ENCODE results near the gene PIEZO1.

Gene PIEZO1

GRCh38 chr16:88701581-88702370, 83.2 kb downstream of the PIEZO1 start:
- no peak for TF ChIP-seq GATA1 (IDR thresholded peaks at IDR 0.05; ENCODE audit: low read depth, low read length)
- TF ChIP-seq POLR2A (IDR thresholded peaks at IDR 0.05; ENCODE audit: low read length) = no peak
- no peak for DNase-seq

GRCh38 chr16:88700636-88701482, 84.2 kb downstream of the PIEZO1 start:
- TF ChIP-seq GATA1 (IDR thresholded peaks at IDR 0.05; ENCODE audit: low read depth, low read length) = no peak

DNA sequence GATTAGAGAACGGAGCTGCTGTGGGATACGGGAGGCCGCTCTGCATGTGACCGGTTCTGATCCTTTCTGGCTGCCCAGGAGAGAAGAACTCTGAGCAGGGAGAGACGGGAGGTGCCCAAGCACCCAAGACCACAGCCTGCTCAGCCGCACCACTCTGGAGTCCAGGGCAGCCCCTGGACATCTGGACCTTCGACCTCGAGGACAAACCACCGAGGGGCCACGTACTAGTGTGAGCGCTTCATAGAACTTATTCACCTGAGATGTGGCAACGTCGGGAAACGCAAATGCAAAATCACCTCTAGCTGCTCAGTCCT, 84.7 kb downstream of the PIEZO1 start:
- TF ChIP-seq POLR2A (IDR thresholded peaks at IDR 0.05; ENCODE audit: low read length) (no peak), GATA1 (IDR thresholded peaks at IDR 0.05; ENCODE audit: low read depth, low read length) (no peak)

More at GRCh38 chr16:88700636-88701482, 84.2 kb downstream of the PIEZO1 start:
- peak; percentile 59 to 61 for DNase-seq

GRCh38 chr16:88699180-88699579, 85.8 kb downstream of the PIEZO1 start:
- DNase-seq = no peak
- no peak for TF ChIP-seq GATA1 (IDR thresholded peaks at IDR 0.05; ENCODE audit: low read depth, low read length)
- TF ChIP-seq POLR2A (IDR thresholded peaks at IDR 0.05; ENCODE audit: low read length) = no peak

More for the DNA sequence above, 84.7 kb downstream of the PIEZO1 start:
- no peak for DNase-seq

DNA sequence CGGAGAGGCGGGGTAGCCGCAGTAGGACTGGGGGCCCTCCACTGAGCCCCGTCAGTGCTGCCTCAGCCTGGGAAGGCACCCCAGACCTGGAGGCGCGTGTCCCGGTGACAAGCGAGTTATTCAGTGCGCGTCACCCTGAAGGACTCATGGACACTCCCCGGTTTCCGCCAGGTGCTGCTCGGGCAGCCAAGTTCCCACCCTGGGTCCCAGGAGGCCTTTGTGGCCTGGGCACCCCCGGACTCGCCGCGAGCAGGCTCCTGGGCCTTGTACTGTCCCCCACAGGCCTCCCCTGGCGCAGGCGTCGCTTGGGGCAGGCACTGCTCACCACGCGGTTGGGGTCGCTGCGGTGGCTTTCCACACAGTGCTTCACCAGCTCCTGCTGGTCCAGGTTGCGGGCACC, 86.4 kb downstream of the PIEZO1 start:
- no peak for DNase-seq
- TF ChIP-seq POLR2A (IDR thresholded peaks at IDR 0.05; ENCODE audit: low read length) = no peak
- no peak for TF ChIP-seq GATA1 (IDR thresholded peaks at IDR 0.05; ENCODE audit: low read depth, low read length)

GRCh38 chr16:88697831-88698615, 87.0 kb downstream of the PIEZO1 start:
- TF ChIP-seq GATA1 (IDR thresholded peaks at IDR 0.05; ENCODE audit: low read depth, low read length) = no peak
- TF ChIP-seq POLR2A (IDR thresholded peaks at IDR 0.05; ENCODE audit: low read length) = no peak
- DNase-seq = no peak

DNA sequence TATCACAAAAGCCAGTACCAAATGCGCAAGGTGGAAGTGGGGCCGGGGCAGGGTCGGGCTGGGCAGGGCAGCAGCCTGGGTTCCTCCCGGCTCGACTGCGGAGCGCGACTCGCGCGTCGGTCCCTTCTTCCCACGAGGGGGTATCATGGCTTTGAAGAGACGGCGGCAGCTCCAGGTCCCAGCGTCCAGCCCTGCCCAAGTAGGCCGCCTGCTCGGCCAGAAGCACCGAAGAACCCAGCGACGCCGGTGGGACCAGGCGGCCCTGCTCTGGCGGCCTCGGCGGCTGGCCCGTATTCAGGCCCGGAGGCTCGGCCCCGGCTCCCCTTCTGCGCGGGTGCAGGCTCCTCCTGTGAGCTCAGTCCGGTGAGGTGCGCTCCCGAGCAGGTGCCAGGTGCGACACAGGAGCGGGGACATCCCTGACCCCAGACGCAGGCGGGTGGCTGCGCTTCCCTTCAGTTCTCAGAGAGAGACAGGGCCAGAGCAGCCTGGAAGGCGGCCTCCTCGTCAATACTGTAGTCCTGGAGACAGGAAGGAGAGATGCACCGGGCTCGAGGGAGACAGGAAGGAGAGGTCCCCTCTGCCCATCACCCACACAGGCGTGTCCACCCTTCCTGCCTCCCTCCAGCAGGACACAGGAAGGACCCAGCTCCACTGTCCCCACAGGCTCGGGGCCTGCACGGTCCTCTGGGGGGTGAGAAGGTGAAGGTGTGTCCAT, 87.7 kb downstream of the PIEZO1 start:
- no peak for DNase-seq
- no peak for TF ChIP-seq GATA1 (IDR thresholded peaks at IDR 0.05; ENCODE audit: low read depth, low read length)
- TF ChIP-seq POLR2A (IDR thresholded peaks at IDR 0.05; ENCODE audit: low read length) = no peak

DNA sequence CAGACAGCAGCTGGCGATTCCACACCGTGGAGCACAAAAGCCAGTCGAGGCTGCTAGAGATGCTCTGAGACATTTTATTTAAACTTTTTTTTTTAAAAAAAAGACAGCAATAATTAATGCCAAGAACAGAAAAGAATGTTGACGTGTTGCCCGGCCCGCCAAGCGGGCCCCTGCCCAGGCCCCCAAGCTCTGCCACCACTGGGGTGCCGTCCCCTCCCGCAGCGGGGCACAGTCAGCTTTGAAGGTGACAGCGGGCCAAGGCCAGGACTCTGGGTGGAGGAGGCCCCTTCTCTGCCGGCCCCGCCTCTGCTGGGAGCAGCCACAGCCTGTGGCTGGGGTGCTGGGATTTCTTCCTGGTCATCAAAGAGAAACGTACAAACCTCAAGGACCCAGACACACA, 88.6 kb downstream of the PIEZO1 start:
- TF ChIP-seq GATA1 (IDR thresholded peaks at IDR 0.05; ENCODE audit: low read depth, low read length) (no peak), POLR2A (IDR thresholded peaks at IDR 0.05; ENCODE audit: low read length) (no peak)
- DNase-seq = no peak

DNA sequence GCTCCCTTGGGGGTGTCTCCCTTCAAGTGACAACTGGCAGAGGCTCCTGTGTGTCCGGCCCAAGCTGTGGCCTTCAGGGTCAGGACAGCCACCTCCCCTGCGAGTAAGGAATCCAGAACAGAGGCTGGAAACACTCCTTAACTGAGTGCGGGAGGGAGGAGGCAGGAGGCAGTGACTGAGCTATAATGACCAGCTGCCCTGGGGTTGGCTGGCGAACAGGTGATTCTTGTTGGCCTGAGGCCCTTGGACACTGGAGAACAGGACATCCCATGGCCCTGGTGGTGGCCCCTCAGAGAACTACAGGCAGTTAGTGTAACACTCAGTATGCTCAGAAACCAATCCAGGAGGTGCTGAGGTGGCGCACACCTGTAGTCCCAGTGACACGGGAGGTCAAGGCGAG, 89.3 kb downstream of the PIEZO1 start:
- TF ChIP-seq POLR2A (IDR thresholded peaks at IDR 0.05; ENCODE audit: low read length) = no peak
- TF ChIP-seq GATA1 (IDR thresholded peaks at IDR 0.05; ENCODE audit: low read depth, low read length) = no peak
- DNase-seq = no peak

- TF ChIP-seq POLR2A (IDR thresholded peaks at IDR 0.05; ENCODE audit: low read length) = no peak
- no peak for TF ChIP-seq GATA1 (IDR thresholded peaks at IDR 0.05; ENCODE audit: low read depth, low read length)
- no peak for DNase-seq
Measured at GRCh38 chr16:88695218-88695617, 89.8 kb downstream of the PIEZO1 start.

DNA sequence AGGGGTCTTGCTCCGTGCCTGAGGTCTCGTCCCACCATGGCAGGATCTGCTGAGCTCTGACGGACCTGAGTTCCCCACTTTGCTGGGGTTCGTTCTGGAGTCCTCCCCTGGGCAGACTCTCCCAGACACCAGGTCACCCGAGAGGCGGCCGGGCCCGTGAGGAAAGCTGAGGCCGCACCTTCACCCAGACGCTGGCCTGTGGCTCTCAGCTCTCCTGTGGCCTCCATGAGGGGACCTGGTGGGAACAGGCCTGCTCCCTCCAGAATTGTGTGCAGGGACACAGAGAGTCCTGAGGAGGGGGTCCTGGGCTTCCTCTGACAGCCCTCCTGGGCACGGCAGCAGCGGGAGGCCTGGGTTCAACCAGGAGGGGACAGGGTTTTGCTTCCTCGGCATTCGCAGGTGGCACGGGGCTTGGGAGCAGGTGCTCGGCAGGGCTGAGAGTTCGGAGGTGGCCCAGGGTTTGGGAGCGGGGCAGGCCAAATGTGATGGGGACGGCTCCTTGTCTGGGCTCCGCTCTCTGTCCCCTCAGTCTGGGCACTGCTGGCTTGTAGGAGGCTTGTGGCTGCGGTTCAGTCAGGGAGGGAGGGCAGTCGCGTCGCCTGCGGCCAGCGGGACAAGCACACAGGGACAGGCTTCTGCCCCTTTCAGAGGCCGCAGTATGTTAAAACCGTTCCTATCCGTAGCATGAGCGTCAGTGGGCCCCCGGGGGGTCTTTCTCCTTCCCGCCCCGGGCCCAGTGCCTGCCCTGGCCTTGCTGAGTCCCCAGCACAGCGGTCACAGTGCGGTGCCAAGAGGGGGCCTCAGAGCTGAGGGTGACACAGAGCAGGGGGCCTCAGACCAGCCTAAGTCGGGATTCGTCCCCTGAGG, 90.6 kb downstream of the PIEZO1 start:
- TF ChIP-seq GATA1 (IDR thresholded peaks at IDR 0.05; ENCODE audit: low read depth, low read length) (no peak), POLR2A (IDR thresholded peaks at IDR 0.05; ENCODE audit: low read length) (no peak)
- DNase-seq = no peak

DNA sequence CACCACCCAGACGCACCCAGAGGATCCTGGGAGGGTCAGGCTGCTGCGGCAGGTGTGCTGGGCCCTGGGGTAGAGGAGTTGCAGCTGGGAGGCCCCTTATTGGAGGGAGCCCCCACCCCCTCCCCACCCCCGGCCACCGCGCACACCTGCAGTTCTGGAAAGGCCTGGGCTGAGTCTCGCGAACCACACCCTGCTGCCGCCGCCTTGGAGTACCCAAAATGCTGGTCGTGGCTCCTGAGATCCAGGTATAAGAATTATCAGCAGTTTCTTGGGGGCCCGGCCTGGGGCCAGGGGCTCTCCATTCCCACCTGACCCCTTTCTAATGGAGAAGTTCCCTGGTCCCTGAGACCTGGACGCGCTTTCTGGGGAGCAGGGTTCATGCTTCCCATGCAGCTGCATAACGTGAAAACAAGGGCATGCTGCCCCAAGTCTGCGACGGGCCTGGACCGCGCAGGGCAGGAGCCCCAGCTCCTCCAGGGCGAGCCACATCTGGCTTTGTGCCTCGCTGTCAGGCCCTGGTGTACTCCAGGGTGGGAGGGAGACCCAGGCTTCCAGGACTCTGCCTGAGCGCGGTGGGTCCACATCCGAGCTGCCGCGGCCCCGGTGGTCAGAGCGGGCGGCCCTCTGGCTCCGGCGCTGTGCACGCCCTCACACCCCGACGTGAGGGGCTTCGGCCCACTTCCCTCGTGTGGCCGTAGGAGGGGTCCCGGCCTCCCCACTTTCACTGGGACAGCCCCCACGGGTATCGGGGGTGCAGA, 91.4 kb downstream of the PIEZO1 start:
- DNase-seq = no peak
- TF ChIP-seq GATA1 (IDR thresholded peaks at IDR 0.05; ENCODE audit: low read depth, low read length) (no peak), POLR2A (IDR thresholded peaks at IDR 0.05; ENCODE audit: low read length) (no peak)
